ENCODE data around the gene USP32.

DNA sequence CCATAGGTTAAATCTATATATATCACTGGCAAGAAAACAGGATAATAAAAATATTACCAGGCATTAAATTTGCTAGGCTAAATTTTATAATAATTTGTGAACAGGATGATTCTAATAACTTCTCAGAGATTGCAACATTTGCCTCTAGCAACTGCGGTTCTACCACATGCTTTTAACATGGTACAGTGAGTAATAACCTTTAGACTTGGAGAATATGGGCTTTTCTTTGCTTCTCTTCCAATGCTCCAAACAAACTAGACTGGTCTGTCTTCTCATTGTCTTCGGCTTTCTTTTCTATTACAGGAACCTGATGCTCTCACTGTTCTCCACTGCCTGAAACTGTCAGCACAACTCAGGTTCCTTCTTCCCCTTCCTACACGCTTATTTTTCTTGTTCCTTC, 161.6 kb downstream of the USP32 start:
- TF ChIP-seq POLR2AphosphoS5 (IDR thresholded peaks at IDR 0.05; ENCODE audit: low read depth, low read length) (no peak), EZH2 (IDR thresholded peaks at IDR 0.05; ENCODE audit: low read depth, low read length, severe bottlenecking) (no peak), CREB1 (IDR thresholded peaks at IDR 0.05) (no peak), KDM1A (IDR thresholded peaks at IDR 0.05; ENCODE audit: borderline replicate concordance, low read length) (no peak), CTBP2 (IDR thresholded peaks at IDR 0.05; ENCODE audit: borderline replicate concordance, insufficient read depth, insufficient read length, low read length) (no peak), NANOG (IDR thresholded peaks at IDR 0.05; ENCODE audit: insufficient read depth, low read depth, low read length, poor library complexity, severe bottlenecking) (no peak), POLR2A (IDR thresholded peaks at IDR 0.05; ENCODE audit: control extremely low read depth in 1 of 2, low read depth in 2 of 2, low read length in 2 of 2) (no peak), ZNF274 (IDR thresholded peaks at IDR 0.05; ENCODE audit: borderline replicate concordance, extremely low read depth, low read length) (no peak), KDM5A (IDR thresholded peaks at IDR 0.05; ENCODE audit: low read length) (no peak), CHD1 (IDR thresholded peaks at IDR 0.05; ENCODE audit: low read depth, low read length) (no peak), RFX5 (IDR thresholded peaks at IDR 0.05; ENCODE audit: borderline replicate concordance, low read depth, low read length) (no peak), TCF12 (IDR thresholded peaks at IDR 0.05; ENCODE audit: low read depth, low read length) (no peak), MAFK (IDR thresholded peaks at IDR 0.05; ENCODE audit: low read depth, low read length) (no peak)
- TF ChIP-seq, protein P1, sequence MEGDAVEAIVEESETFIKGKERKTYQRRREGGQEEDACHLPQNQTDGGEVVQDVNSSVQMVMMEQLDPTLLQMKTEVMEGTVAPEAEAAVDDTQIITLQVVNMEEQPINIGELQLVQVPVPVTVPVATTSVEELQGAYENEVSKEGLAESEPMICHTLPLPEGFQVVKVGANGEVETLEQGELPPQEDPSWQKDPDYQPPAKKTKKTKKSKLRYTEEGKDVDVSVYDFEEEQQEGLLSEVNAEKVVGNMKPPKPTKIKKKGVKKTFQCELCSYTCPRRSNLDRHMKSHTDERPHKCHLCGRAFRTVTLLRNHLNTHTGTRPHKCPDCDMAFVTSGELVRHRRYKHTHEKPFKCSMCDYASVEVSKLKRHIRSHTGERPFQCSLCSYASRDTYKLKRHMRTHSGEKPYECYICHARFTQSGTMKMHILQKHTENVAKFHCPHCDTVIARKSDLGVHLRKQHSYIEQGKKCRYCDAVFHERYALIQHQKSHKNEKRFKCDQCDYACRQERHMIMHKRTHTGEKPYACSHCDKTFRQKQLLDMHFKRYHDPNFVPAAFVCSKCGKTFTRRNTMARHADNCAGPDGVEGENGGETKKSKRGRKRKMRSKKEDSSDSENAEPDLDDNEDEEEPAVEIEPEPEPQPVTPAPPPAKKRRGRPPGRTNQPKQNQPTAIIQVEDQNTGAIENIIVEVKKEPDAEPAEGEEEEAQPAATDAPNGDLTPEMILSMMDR (IDR thresholded peaks at IDR 0.05; ENCODE audit: control extremely low read depth in 1 of 3, insufficient read depth in 1 of 3, low read depth in 1 of 3, low read length in 3 of 3), result no peak
